NCI-H510A (cell line): ENCODE measurements around the gene ANKH.

Experiments
- DNase-seq: peaks from one replicate; lab custom pipeline; 2025; lab: John Stamatoyannopoulos, UW

ANKH gene

DNA sequence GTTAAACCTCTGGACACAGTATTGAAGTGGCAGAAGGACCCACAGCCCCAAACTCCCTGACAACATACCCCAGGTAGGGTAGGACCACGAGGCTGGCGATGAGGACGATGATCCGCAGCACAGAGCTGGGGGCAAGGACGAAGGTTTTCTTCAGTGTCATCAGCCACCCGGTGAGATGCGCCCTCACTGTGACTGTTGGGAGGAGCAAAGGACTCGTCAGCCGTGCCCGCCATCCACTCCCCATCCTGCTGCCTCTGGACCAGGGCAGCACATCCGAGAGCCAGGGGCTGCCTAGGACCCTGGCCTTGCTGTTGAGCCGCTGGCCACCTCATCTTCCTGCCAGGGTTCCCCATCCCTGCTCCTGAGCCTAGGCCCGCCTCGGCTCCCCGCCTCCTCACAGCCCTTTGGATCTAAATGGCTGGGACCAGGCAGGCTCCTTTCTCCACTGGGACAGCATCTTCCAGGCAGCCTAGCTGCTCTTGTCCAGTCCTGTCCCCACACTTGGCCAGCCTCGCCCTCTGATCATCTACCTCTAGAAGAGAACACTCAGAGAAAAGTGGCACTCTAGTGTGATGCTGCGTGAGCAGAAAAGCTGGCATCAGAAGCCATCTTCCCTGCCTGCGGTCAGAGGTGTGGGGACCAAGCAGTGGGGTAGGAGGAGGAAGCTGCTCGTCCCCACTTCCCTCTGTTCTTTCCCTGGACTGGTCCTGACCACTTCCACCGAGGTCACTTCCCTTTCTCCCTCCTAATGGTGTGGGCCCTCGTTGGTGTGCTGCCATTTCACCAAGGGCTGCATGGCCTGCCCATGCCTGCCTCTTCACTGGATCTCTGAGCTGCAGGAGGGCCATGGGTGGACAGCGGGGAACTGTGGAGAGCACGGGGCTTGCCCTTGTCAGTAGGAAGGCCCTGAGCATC, 157.8 kb downstream of the ANKH start:
- no peak for DNase-seq

- no peak for DNase-seq
Observed at GRCh38 chr5:14712666-14713065, 158.9 kb downstream of the ANKH start.

DNA sequence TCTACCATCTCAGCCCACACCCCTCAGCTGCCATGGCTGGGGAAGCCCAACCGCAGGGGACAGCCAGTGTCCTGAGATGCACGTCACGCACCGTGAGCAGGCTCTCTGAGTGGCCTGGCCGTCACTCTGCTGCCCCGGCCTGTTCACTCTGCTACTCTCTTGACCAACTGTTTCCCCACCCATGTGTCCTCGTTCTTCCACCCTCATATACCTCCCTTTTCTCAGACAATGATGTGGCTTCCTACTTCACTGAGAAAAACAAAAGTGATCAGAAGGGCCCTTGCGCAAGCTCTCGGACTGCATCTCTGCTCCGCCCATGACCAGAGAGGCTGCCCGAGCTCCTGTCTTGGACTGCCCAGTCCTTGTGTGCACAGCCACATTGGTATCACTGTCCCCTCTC, 159.4 kb downstream of the ANKH start:
- DNase-seq = no peak

DNA sequence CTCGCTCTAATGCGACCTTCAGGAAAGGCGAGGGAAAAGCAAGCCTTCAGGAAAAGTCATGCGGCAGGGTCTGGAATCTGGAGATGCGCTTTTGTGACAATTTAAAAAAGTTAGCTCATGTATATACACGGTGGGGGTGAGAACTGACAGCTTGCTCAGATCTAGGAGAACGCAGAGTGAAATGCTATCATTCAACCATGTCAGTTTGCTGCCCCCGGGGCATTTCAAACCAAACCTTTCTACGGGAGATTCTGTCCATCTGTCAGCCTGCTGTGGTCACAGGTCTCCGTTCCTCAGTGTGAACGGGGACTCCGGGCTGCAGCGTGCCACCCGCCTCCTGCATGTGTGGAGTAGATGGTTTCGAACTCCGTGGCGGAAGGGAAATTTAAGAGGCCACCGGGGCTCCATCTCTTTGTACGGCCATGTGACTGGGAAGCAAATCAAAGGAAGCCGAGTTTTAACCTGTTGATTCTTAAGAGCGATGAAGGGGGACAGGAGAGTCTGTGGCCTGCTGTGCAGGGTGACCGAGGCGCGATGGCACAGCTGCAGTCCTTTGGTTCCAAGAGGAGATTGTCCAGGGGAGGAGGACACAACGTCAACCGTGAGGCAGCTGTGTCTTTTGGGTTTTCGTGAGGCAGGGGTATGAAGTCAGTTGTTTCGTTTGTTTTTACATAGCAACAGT, 161.1 kb downstream of the ANKH start:
- DNase-seq = no peak

DNA sequence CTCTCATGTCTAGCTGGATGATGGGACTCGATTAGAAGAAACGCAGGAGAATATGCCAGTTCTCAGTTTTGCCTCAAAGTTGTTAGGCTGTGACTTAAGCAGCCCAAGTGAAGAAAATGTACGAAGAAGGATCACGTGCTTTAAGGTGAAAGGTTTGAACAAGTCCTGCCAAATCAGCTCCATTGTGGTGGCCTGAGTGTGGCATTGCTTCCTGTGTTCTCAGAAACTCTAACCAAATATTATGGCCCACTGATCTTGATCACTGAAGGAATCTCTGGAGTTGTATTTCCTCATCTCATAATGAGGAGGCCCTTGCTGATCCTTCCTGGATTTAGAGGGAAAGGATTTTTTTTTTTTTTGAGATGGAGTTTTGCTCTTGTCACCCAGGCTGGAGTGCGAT, 163.0 kb downstream of the ANKH start:
- DNase-seq = no peak

DNA sequence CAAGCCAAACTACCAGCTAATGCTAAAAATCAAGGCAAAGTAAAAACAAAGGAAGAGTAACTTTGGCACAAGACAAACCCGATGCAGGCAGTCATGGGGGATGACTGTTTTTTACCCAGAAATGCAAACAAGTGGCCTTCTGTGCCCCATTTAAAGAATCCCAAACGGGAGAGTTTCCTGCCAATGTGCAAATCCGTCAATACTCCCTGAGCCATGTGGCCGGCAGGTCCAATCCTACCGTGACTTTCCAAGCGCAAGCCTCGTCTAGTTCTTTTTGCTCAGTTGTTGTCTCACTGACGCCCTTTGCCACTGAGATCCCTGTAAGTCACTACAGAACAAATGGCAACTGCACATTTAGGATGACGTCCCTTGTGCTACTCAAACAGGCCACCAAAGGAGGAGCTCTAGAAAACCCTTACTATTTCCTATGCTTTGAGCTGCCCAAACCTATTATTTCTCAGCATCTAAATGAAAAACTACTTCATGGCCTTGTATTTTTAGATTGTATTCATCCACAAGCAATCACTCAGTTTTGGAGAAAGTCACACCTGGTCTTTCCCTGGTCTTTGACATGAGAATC, 163.7 kb downstream of the ANKH start:
- no peak for DNase-seq

- DNase-seq = no peak
Observed at GRCh38 chr5:14706615-14707021, 165.0 kb downstream of the ANKH start.

- no peak for DNase-seq
Observed at GRCh38 chr5:14705556-14705955, 166.0 kb downstream of the ANKH start.

DNA sequence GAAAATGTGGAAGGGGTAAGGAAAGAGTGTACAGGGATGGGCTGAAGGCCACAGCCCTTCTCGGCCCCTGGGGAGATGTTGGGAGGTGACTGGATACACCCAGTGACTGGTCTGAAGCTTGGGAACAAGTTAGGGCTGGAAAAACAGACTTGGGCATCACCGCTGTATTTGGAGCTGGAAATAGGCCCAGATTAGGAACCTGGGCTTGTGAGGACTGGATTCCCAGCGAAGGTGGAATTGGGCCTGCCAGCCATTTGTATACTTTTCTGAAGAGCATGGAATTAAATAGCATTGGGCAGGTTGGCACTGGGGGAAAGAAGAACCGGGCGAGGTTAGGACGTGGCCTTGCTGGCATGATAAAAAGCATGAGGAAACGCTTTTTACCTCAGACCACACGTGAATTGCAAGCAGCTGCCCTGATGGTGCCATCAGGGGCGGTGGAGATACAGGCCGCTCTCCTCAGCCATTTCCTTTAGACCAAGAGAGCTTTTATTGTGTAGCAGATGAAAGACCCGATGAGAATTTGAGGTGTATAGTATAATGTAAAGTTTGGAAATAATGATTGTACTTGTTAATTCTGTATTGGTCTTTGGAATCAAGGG, 169.2 kb downstream of the ANKH start:
- DNase-seq = no peak

- no peak for DNase-seq
Observed at GRCh38 chr5:14701556-14701955, 170.0 kb downstream of the ANKH start.

DNA sequence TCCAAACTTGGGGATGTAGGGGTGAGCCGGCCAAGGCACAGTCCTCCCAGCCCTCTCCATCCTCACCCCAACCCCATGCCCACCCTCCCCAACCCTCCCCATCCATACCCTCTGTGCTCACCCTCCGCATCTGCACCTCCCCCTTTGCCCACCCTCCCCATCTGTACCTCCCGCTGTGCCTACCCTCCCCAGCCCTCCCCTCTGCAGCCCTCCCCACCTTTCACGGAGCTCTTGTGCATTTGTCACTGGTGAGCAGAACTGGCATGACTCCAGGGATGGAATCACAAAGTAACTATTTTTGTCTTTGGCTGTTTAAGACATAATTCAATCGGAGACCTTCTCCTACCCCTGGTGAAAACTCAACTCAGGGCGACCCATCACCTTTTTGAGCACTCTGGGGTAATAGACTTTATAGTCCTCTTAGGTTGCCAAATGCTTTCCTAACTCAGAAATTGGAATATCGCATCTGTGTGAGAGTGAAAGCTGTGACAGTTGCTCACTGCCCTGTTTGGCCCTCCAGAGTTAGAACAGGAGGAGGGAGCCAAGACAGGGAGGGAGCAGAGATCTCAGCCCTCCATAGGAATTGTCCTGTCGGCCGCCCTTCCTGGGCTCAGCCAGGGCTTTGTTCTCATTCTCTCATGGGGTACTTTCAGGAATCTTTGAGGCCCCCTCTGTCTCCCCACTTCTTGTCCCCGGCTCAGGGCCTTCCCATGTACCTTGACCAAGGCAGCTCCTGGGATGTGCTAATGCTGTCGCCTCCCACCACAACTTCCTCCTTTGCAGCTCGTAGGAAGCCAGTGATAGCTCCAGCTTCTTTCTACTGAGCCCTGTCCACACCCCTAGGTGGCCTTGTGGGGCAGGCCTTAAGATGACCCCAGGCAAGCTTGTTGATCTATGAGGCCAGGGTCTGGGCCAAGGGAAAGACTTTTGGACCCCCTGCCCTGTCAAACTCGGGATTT, 170.8 kb downstream of the ANKH start:
- DNase-seq = no peak

DNA sequence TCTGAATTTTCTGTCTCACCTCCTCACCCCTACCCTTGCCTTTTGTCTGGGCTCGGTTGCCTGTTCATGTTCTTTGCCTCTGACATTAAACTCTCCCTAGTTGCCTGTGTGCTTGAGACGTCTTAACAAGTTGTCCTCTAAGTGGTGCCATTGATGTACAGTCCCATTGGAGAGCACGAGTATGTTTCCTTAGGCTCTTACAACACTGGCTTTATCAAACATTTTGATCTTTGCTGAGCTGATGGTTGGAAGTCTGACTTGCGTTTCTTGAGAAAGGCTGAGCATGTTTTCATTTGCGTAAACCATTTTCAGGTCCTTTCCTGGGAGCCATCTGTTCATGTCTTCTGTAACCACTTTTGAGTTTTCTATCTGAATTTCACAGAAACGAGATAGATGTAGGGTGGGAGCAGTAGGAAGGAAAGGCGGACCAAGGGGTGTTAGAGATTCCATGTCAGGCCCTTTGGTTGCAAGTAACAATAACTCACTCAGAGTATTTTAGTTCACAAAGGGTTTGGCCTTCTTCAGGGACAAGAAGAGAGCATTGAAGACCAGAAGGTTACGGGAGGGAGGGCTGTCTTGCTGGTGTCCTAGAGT, 171.7 kb downstream of the ANKH start:
- DNase-seq = no peak

DNA sequence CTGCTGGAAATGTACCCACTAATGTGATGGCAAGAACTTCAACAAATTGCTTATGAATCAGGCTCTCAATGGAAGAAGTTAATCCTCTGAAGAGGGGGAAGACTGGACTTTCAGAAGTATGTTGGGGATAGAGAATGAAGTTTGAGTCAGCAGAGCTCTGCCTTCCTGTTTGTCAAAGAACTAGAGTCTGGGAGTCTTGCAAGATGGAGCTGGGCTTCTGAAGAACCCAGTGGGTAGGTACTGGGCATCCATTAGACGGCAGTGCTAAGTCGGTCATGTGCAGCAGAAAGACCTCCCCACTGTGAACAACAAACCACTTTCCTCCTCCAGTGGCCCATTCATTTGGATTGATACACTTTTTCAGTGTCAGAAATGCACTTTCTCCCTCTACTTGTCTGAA, 172.4 kb downstream of the ANKH start:
- no peak for DNase-seq

DNA sequence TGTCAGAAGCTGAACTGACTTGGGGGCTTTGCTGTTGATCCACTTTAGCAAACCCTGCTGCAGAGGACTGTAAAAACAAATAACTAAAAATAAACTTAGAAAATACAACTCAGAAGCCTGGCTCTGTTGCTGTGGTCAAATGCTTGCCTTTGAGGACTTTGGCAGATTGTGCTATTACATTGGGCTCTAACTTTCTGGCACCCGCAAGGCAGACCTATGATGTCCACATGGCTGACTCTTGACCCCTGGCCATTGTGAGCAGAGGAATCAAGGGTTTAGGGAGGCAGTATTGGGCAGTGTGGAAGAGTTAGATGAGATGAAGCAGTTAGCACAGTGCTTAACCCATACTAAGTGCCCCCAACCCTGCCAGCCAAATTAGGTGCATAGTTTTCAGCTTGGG, 173.1 kb downstream of the ANKH start:
- DNase-seq = no peak

DNA sequence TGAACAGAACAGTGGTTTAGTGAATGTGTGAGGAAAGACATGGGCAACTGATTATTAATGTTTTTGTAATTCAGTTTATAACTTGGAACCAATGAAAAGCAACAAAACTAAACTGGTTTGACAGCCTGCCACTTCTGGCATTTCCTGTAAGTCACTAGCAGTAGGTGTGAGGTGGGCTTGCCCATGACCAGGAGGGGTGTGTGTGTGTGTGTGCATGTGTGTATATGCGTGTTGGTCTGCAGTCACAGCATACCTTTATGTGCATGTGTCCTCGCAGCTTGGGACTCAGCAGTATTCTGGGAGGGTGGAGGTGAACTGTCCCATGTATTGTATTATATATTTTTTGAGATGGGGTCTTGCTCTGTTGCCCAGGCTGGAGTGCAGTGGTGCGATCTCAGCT, 174.7 kb downstream of the ANKH start:
- no peak for DNase-seq

DNA sequence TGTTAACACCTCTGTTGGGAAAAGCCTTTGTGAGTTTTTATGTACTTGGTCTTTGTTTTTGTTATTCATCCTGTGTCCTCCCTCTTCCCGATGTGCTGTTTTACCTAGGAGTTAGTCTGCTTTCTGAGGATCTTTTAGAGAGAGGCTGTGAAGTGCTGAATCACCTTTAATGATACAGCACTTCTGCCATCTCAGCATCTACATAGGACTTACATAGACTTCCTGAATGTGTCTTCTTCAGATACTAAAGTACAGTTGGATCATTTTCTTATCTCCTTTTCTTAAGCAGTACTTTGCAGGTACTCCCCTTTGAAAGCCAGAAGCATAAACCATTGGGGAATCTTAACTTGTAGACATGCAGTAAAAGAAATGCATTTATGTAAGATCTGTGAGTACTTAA, 175.5 kb downstream of the ANKH start:
- DNase-seq = no peak

DNA sequence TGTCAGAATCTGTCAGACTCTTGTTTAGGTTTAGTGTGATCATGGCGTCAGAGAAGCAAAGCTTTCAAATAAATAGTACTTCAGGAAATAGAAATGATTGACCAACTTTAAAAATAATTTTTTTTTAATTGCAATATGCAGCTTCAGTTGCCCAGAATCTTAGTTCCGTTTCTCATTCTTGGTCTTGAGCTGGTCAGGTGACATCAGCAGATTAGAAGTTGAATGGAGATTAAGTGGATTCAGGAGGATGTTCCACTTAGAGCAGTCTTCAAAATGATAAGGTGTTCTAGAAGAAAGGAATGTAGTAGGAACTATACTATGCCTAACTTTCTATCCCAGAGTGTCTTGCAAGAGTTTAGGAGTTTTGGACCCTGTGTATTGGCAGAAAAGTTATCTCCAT, 176.4 kb downstream of the ANKH start:
- no peak for DNase-seq

DNA sequence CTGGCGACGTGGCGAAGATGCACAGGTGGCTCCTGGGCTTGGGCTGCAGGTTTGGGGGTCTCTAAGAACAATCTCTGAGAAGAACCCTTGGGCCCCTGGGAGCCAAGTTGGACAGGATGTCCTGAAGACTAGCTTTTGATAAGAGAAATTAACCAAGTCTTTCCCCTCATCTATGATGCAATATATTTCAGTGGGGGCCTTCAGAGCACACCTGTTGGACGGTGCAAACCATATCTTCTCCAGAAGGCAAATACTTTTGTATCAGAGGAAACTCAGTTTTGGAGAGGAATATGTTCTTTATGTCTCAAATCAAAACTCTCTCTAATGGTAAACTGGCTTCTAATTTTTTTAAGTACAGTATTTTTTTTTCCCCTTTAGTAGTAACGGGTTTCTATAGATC, 178.5 kb downstream of the ANKH start:
- DNase-seq = no peak

DNA sequence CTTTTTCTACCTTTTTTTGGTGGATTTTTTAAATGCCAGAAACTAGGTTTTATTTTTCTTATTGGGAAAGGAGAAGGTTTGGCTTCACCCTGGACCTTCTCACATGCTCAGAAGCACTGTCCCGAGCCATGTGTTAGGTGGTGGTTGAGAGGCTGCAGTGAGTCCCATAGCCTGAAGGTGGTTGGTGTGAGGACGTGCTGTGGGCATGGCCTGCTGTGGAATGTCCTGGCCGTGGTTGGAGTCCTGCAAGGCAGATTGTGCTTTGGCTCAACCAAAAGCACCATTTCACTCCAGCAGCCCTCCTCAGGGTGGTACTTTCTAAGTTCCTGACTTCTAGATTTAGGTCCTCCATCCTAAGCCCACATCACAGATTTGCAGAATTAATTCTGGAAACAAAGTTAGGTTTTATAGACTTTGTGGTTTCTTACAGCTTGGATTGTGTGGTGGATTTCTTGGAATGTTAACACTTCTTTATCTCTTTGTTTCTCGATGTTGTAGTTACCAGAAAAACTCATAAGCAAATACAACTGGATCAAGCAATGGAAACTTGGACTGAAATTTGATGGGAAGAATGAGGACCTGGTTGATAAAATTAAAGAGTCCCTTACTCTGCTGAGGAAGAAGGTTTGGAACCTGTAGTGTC, 184.4 kb downstream of the ANKH start:
- DNase-seq = no peak

DNA sequence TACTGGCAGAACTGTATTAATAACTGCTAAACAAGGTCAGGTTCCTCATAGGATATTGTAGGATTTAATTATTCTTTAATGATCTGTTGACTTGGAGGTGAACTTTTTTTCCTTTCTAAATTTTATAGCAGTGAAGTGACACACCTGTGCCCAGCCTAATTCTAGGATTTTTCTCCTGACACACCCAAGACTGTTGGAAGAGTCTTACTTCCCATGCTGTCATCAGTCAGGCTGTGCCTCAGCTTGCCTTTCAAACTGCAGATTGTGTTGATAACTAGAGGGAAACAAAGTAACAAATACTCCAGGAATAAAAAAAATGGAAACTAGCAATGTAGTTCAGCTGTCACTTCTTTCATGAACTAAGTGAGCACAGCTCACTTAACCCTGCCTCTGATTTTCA, 185.1 kb downstream of the ANKH start:
- DNase-seq = no peak

DNA sequence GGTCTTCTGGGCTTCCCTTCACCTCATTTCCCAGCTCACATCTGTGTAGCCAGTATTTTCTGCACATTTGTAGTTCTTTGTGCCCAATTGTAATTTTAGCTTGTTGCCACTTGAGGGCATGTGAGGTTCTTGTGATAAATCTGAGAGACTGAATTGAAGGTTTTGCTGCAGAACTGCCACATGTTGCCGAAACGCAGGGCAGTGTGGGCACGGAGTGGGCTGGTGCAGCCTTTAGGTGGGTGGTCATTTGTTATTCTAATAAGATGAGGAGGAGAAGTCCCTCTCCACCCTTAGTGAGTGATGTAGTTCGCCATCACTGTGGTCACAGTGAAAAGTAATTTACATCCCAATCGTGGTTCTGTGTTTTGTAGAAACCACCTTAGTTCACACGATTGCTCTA, 185.8 kb downstream of the ANKH start:
- peak; percentile 32 for DNase-seq
